ENCODE measurements around the gene HSPB1.

HSPB1 gene

GRCh38 chr7:76349313-76349885, 46.9 kb downstream of the HSPB1 start:
- Histone ChIP-seq H3K36me3 (ENCODE audit: low read depth) (peaks cover 97% of the 10 kb centered on the region), H3K4me1 (ENCODE audit: insufficient read depth, poor library complexity, severe bottlenecking) (peaks cover 4% of the 10 kb centered on the region), H3K27ac (ENCODE audit: poor library complexity, severe bottlenecking) (no peak overlapping the region), H3K9me3 (ENCODE audit: severe bottlenecking) (no peaks in the 10 kb centered on the region), H3K4me3 (ENCODE audit: severe bottlenecking) (no peak overlapping the region), H3K27me3 (ENCODE audit: insufficient read depth, poor library complexity, severe bottlenecking) (no peaks in the 10 kb centered on the region)
- no peak for DNase-seq (ENCODE audit: low spot score)
- no peak for TF ChIP-seq CTCF (IDR thresholded peaks at IDR 0.05; ENCODE audit: poor library complexity, severe bottlenecking)
- no peak for ATAC-seq (ENCODE audit: low read depth)

- Histone ChIP-seq H3K4me1 (ENCODE audit: insufficient read depth, poor library complexity, severe bottlenecking) (peaks cover 18% of the 10 kb centered on the region), H3K4me3 (ENCODE audit: severe bottlenecking) (no peak overlapping the region), H3K27ac (ENCODE audit: poor library complexity, severe bottlenecking) (no peak overlapping the region), H3K9me3 (ENCODE audit: severe bottlenecking) (no peaks in the 10 kb centered on the region), H3K27me3 (ENCODE audit: insufficient read depth, poor library complexity, severe bottlenecking) (no peaks in the 10 kb centered on the region), H3K36me3 (ENCODE audit: low read depth) (peaks cover 97% of the 10 kb centered on the region)
- no peak for TF ChIP-seq CTCF (IDR thresholded peaks at IDR 0.05; ENCODE audit: poor library complexity, severe bottlenecking)
- DNase-seq (ENCODE audit: low spot score) (no peak), ATAC-seq (ENCODE audit: low read depth) (no peak)
Observed at GRCh38 chr7:76351372-76351771, 48.9 kb downstream of the HSPB1 start.

DNA sequence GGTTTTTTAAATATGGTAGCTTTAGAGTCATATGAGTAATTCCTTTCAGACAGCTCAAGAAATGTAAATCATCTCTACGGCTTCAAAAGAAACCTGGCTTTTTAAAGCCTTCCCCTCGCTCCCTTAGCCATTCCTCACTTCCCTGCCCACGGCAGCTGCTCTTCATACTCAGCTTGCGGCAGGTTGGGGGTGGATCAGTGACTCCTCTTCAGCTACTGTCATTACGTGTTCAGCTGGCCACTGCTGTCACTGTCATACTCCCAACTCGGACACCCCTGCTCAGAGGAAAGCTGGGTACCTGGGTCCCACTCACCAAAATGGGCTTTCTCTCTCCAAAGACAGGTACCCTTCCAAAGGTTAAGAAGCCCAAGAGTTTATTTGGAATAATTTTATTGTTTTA, 49.7 kb downstream of the HSPB1 start:
- Histone ChIP-seq H3K36me3 (ENCODE audit: low read depth) (peaks cover 97% of the 10 kb centered on the region), H3K27ac (ENCODE audit: poor library complexity, severe bottlenecking) (no peak overlapping the region), H3K4me1 (ENCODE audit: insufficient read depth, poor library complexity, severe bottlenecking) (peaks cover 26% of the 10 kb centered on the region), H3K27me3 (ENCODE audit: insufficient read depth, poor library complexity, severe bottlenecking) (no peaks in the 10 kb centered on the region), H3K4me3 (ENCODE audit: severe bottlenecking) (no peak overlapping the region), H3K9me3 (ENCODE audit: severe bottlenecking) (no peaks in the 10 kb centered on the region)
- ATAC-seq (ENCODE audit: low read depth) (no peak), DNase-seq (ENCODE audit: low spot score) (no peak)
- no peak for TF ChIP-seq CTCF (IDR thresholded peaks at IDR 0.05; ENCODE audit: poor library complexity, severe bottlenecking)

DNA sequence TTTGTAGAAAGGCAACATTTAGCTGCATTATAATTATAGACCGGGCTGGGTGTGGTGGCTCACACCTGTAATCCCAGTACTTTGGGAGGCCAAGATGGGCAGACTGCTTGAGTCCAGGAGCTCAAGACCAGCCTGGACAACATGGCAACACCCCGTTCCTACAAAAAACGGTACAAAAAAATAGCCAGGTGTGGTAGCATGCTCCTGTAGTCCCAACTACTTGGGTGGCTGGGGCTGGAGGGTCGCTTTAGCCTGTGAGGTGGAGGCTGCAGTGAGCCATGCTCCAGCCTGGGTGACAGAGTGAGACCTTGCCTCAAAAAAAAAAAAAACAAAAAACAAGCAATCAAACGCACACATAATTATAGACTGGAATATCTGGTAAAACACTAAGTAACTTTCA, 51.3 kb downstream of the HSPB1 start:
- Histone ChIP-seq H3K27ac (ENCODE audit: poor library complexity, severe bottlenecking) (no peak overlapping the region), H3K9me3 (ENCODE audit: severe bottlenecking) (no peaks in the 10 kb centered on the region), H3K27me3 (ENCODE audit: insufficient read depth, poor library complexity, severe bottlenecking) (no peaks in the 10 kb centered on the region), H3K4me1 (ENCODE audit: insufficient read depth, poor library complexity, severe bottlenecking) (peaks cover 26% of the 10 kb centered on the region), H3K36me3 (ENCODE audit: low read depth) (peaks cover 91% of the 10 kb centered on the region), H3K4me3 (ENCODE audit: severe bottlenecking) (no peak overlapping the region)
- TF ChIP-seq CTCF (IDR thresholded peaks at IDR 0.05; ENCODE audit: poor library complexity, severe bottlenecking), result no peak
- DNase-seq (ENCODE audit: low spot score) (no peak), ATAC-seq (ENCODE audit: low read depth) (no peak)

Data from RWPE2 (cell line).